GM12801 (cell line): Measurements from ENCODE around the gene ADAMTS13.

Experiments
- CTCF ChIP-seq: IDR thresholded peaks from one replicate; pipeline ENCODE4 v1.5.1; 2011; ENCODE audit warnings: control low read depth; ENCODE audit not compliant: insufficient read length; ENCODE audit errors: extremely low read depth

The ADAMTS13 gene

GRCh38 chr9:133387680-133388079, 34.5 kb upstream of the ADAMTS13 start:
- no peak for TF ChIP-seq CTCF

GRCh38 chr9:133389025-133389557, 33.1 kb upstream of the ADAMTS13 start:
- TF ChIP-seq CTCF, result no peak

GRCh38 chr9:133389562-133389961, 32.6 kb upstream of the ADAMTS13 start:
- TF ChIP-seq CTCF, result no peak

GRCh38 chr9:133390713-133391112, 31.5 kb upstream of the ADAMTS13 start:
- TF ChIP-seq CTCF, result no peak

GRCh38 chr9:133393399-133393798, 28.8 kb upstream of the ADAMTS13 start:
- no peak for TF ChIP-seq CTCF

GRCh38 chr9:133394687-133395271, 27.4 kb upstream of the ADAMTS13 start:
- TF ChIP-seq CTCF, result no peak

- TF ChIP-seq CTCF, result no peak
Measured at GRCh38 chr9:133396952-133397351, 25.2 kb upstream of the ADAMTS13 start.

- TF ChIP-seq CTCF, result no peak
Measured at GRCh38 chr9:133397370-133397769, 24.8 kb upstream of the ADAMTS13 start.
